ENCODE data around the gene COL23A1. TPM values are rescaled to one million over a fixed set of nuclear protein-coding genes. Genes with fewer than 3 reads are reported as not detected.

The COL23A1 gene
- total RNA-seq, 1 experiment from 2014 or later, result 5.7 TPM

- Histone ChIP-seq H3K9me3 (ENCODE audit: low read length) (no peaks in the 10 kb centered on the region), H3K9me2 (replicated peaks; ENCODE audit: insufficient read depth, low read length) (no peaks in the 10 kb centered on the region), H3K36me3 (ENCODE audit: insufficient read depth, low read length) (no peaks in the 10 kb centered on the region), H4K20me1 (ENCODE audit: insufficient read depth, low read depth, low read length) (no peaks in the 10 kb centered on the region), H2AFZ (ENCODE audit: low read length) (no peak overlapping the region), H3K9ac (ENCODE audit: low read length) (no peak overlapping the region), H3K4me3 (ENCODE audit: low read length) (no peak overlapping the region), H3K27ac (ENCODE audit: low read length) (no peak overlapping the region), H3K79me2 (ENCODE audit: low read length) (no peaks in the 10 kb centered on the region), H3K27me3 (ENCODE audit: low read length) (no peaks in the 10 kb centered on the region), H3K4me1 (ENCODE audit: low read length) (peaks cover 7% of the 10 kb centered on the region), H3K4me2 (ENCODE audit: low read depth, low read length, poor library complexity, severe bottlenecking) (no peak overlapping the region)
- DNase-seq, result no peak
These were observed 226.5 kb downstream of the COL23A1 start for GRCh38 chr5:178363501-178364325.

- no peaks in the 10 kb centered on the region for H3K79me2 ChIP-seq (ENCODE audit: low read length)
- no peak overlapping the region for H3K9ac ChIP-seq (ENCODE audit: low read length)
- no peak overlapping the region for H3K27ac ChIP-seq (ENCODE audit: low read length)
- no peaks in the 10 kb centered on the region for H3K9me2 ChIP-seq (replicated peaks; ENCODE audit: insufficient read depth, low read length)
- peaks cover 7% of the 10 kb centered on the region for H3K4me1 ChIP-seq (ENCODE audit: low read length)
- no peak overlapping the region for H3K4me3 ChIP-seq (ENCODE audit: low read length)
- no peaks in the 10 kb centered on the region for H3K36me3 ChIP-seq (ENCODE audit: insufficient read depth, low read length)
- no peaks in the 10 kb centered on the region for H4K20me1 ChIP-seq (ENCODE audit: insufficient read depth, low read depth, low read length)
- H3K27me3 ChIP-seq (ENCODE audit: low read length), result no peaks in the 10 kb centered on the region
- no peaks in the 10 kb centered on the region for H3K9me3 ChIP-seq (ENCODE audit: low read length)
- no peak overlapping the region for H3K4me2 ChIP-seq (ENCODE audit: low read depth, low read length, poor library complexity, severe bottlenecking)
- DNase-seq, result no peak
- no peak overlapping the region for H2AFZ ChIP-seq (ENCODE audit: low read length)
These were observed 228.3 kb downstream of the COL23A1 start for GRCh38 chr5:178361657-178362445.

- no peaks in the 10 kb centered on the region for H4K20me1 ChIP-seq (ENCODE audit: insufficient read depth, low read depth, low read length)
- no peak overlapping the region for H3K4me3 ChIP-seq (ENCODE audit: low read length)
- DNase-seq, result no peak
These were observed 229.3 kb downstream of the COL23A1 start for GRCh38 chr5:178360926-178361235.

GRCh38 chr5:178360222-178360925 lies 229.8 kb downstream of the COL23A1 start:
- Histone ChIP-seq H3K4me3 (ENCODE audit: low read length) (no peak overlapping the region), H3K9ac (ENCODE audit: low read length) (no peak overlapping the region), H3K9me3 (ENCODE audit: low read length) (no peaks in the 10 kb centered on the region), H3K27ac (ENCODE audit: low read length) (no peak overlapping the region), H3K36me3 (ENCODE audit: insufficient read depth, low read length) (no peaks in the 10 kb centered on the region), H2AFZ (ENCODE audit: low read length) (no peak overlapping the region), H3K4me1 (ENCODE audit: low read length) (no peaks in the 10 kb centered on the region), H3K27me3 (ENCODE audit: low read length) (no peaks in the 10 kb centered on the region), H3K9me2 (replicated peaks; ENCODE audit: insufficient read depth, low read length) (no peaks in the 10 kb centered on the region), H3K4me2 (ENCODE audit: low read depth, low read length, poor library complexity, severe bottlenecking) (no peak overlapping the region), H3K79me2 (ENCODE audit: low read length) (no peaks in the 10 kb centered on the region), H4K20me1 (ENCODE audit: insufficient read depth, low read depth, low read length) (no peaks in the 10 kb centered on the region)
- DNase-seq, result no peak

More at GRCh38 chr5:178360926-178361235, 229.3 kb downstream of the COL23A1 start:
- Histone ChIP-seq H3K36me3 (ENCODE audit: insufficient read depth, low read length) (no peaks in the 10 kb centered on the region), H3K4me1 (ENCODE audit: low read length) (peaks cover 4% of the 10 kb centered on the region), H3K9me2 (replicated peaks; ENCODE audit: insufficient read depth, low read length) (no peaks in the 10 kb centered on the region), H2AFZ (ENCODE audit: low read length) (no peak overlapping the region), H3K9me3 (ENCODE audit: low read length) (no peaks in the 10 kb centered on the region), H3K27ac (ENCODE audit: low read length) (no peak overlapping the region), H3K9ac (ENCODE audit: low read length) (no peak overlapping the region), H3K79me2 (ENCODE audit: low read length) (no peaks in the 10 kb centered on the region), H3K4me2 (ENCODE audit: low read depth, low read length, poor library complexity, severe bottlenecking) (no peak overlapping the region), H3K27me3 (ENCODE audit: low read length) (no peaks in the 10 kb centered on the region)

- H3K4me2 ChIP-seq (ENCODE audit: low read depth, low read length, poor library complexity, severe bottlenecking), result no peak overlapping the region
- H2AFZ ChIP-seq (ENCODE audit: low read length), result no peak overlapping the region
- H3K4me3 ChIP-seq (ENCODE audit: low read length), result no peak overlapping the region
- H3K27me3 ChIP-seq (ENCODE audit: low read length), result no peaks in the 10 kb centered on the region
- H4K20me1 ChIP-seq (ENCODE audit: insufficient read depth, low read depth, low read length), result no peaks in the 10 kb centered on the region
- H3K79me2 ChIP-seq (ENCODE audit: low read length), result no peaks in the 10 kb centered on the region
- H3K9me3 ChIP-seq (ENCODE audit: low read length), result no peaks in the 10 kb centered on the region
- DNase-seq, result no peak
- no peaks in the 10 kb centered on the region for H3K4me1 ChIP-seq (ENCODE audit: low read length)
- no peaks in the 10 kb centered on the region for H3K36me3 ChIP-seq (ENCODE audit: insufficient read depth, low read length)
- H3K9me2 ChIP-seq (replicated peaks; ENCODE audit: insufficient read depth, low read length), result no peaks in the 10 kb centered on the region
- H3K27ac ChIP-seq (ENCODE audit: low read length), result no peak overlapping the region
- H3K9ac ChIP-seq (ENCODE audit: low read length), result no peak overlapping the region
These were observed 230.5 kb downstream of the COL23A1 start for GRCh38 chr5:178359738-178360137.

- Histone ChIP-seq H3K9me2 (replicated peaks; ENCODE audit: insufficient read depth, low read length) (no peaks in the 10 kb centered on the region), H3K4me2 (ENCODE audit: low read depth, low read length, poor library complexity, severe bottlenecking) (no peak overlapping the region), H4K20me1 (ENCODE audit: insufficient read depth, low read depth, low read length) (no peaks in the 10 kb centered on the region), H3K79me2 (ENCODE audit: low read length) (no peaks in the 10 kb centered on the region), H2AFZ (ENCODE audit: low read length) (no peak overlapping the region), H3K27ac (ENCODE audit: low read length) (no peak overlapping the region), H3K9ac (ENCODE audit: low read length) (no peak overlapping the region), H3K27me3 (ENCODE audit: low read length) (no peaks in the 10 kb centered on the region), H3K9me3 (ENCODE audit: low read length) (no peaks in the 10 kb centered on the region), H3K4me3 (ENCODE audit: low read length) (no peak overlapping the region), H3K36me3 (ENCODE audit: insufficient read depth, low read length) (no peaks in the 10 kb centered on the region), H3K4me1 (ENCODE audit: low read length) (no peaks in the 10 kb centered on the region)
- no peak for DNase-seq
These were observed 232.5 kb downstream of the COL23A1 start for GRCh38 chr5:178357678-178358077.

GRCh38 chr5:178357121-178357521 lies 233.1 kb downstream of the COL23A1 start:
- H3K79me2 ChIP-seq (ENCODE audit: low read length), result no peaks in the 10 kb centered on the region
- no peaks in the 10 kb centered on the region for H3K36me3 ChIP-seq (ENCODE audit: insufficient read depth, low read length)
- H3K9ac ChIP-seq (ENCODE audit: low read length), result no peak overlapping the region
- no peak overlapping the region for H3K27ac ChIP-seq (ENCODE audit: low read length)
- no peaks in the 10 kb centered on the region for H3K9me2 ChIP-seq (replicated peaks; ENCODE audit: insufficient read depth, low read length)
- H3K4me1 ChIP-seq (ENCODE audit: low read length), result no peaks in the 10 kb centered on the region; the same call in 1 of the 2 replicates
- no peaks in the 10 kb centered on the region for H3K27me3 ChIP-seq (ENCODE audit: low read length)
- no peak overlapping the region for H2AFZ ChIP-seq (ENCODE audit: low read length)
- no peaks in the 10 kb centered on the region for H4K20me1 ChIP-seq (ENCODE audit: insufficient read depth, low read depth, low read length)
- no peak overlapping the region for H3K4me2 ChIP-seq (ENCODE audit: low read depth, low read length, poor library complexity, severe bottlenecking)
- H3K4me3 ChIP-seq (ENCODE audit: low read length), result no peak overlapping the region
- no peak for DNase-seq
- no peaks in the 10 kb centered on the region for H3K9me3 ChIP-seq (ENCODE audit: low read length)

- Histone ChIP-seq H3K27ac (ENCODE audit: low read length) (no peak overlapping the region), H3K4me1 (ENCODE audit: low read length) (no peaks in the 10 kb centered on the region; the same call in 1 of the 2 replicates), H3K36me3 (ENCODE audit: insufficient read depth, low read length) (no peaks in the 10 kb centered on the region), H3K9me2 (replicated peaks; ENCODE audit: insufficient read depth, low read length) (no peaks in the 10 kb centered on the region), H3K4me2 (ENCODE audit: low read depth, low read length, poor library complexity, severe bottlenecking) (no peak overlapping the region), H3K9me3 (ENCODE audit: low read length) (no peaks in the 10 kb centered on the region), H3K79me2 (ENCODE audit: low read length) (no peaks in the 10 kb centered on the region), H3K4me3 (ENCODE audit: low read length) (no peak overlapping the region), H3K27me3 (ENCODE audit: low read length) (no peaks in the 10 kb centered on the region), H2AFZ (ENCODE audit: low read length) (no peak overlapping the region), H3K9ac (ENCODE audit: low read length) (no peak overlapping the region), H4K20me1 (ENCODE audit: insufficient read depth, low read depth, low read length) (no peaks in the 10 kb centered on the region)
- DNase-seq, result no peak
These were observed 233.7 kb downstream of the COL23A1 start for GRCh38 chr5:178356431-178356872.
